ENCODE data around the gene FHL2. TPM values are rescaled to one million over a fixed set of nuclear protein-coding genes. Genes with fewer than 3 reads are reported as not detected.

FHL2 gene
- total and polyA plus RNA-seq, 9 of the 15 experiments (the other 6 are each of a cell fraction or from before 2014, with no cell fraction given) = 7.5 to 33.1 (median 23.9) TPM

- no peaks in the 10 kb centered on the region for H4K20me1 ChIP-seq (replicated peaks; ENCODE audit: control insufficient read depth, insufficient read depth, low read length)
- peaks cover 0 to 11% of the 10 kb centered on the region in 2 experiments; a peak in 2 of 5 replicates for H3K4me1 ChIP-seq (replicated peaks in 1 of 2; ENCODE audit: control insufficient read depth in 2 of 2, insufficient read depth in 2 of 2, low read length in 2 of 2)
- no peak overlapping the region for H3K4me3 ChIP-seq
- H3K36me3 ChIP-seq (ENCODE audit: control insufficient read depth, insufficient read depth, low read length) = no peaks in the 10 kb centered on the region
- ATAC-seq (peak; percentile 76), DNase-seq (ENCODE audit: extremely low read depth in 1 of 4, low spot score in 3 of 4) (peak in 2 of 4 experiments; percentile 37 to 61), FAIRE-seq (peak; percentile 6)
- no peak overlapping the region for H3K9ac ChIP-seq (ENCODE audit: insufficient read depth in 1 of 2, low read depth in 2 of 2, low read length in 2 of 2)
- peak overlapping the region; percentile 21 for H3K4me2 ChIP-seq (ENCODE audit: insufficient read depth, low read length)
- H3K27me3 ChIP-seq (ENCODE audit: control insufficient read depth in 2 of 2, insufficient read depth in 2 of 2, low read length in 2 of 2) = no peaks in the 10 kb centered on the region
- CTCF ChIA-PET (ENCODE audit: low intra/inter-chr PET ratio) = no interaction called here
- no peak for TF ChIP-seq FIP1L1 (IDR thresholded peaks at IDR 0.05; ENCODE audit: low read depth, low read length, poor library complexity, severe bottlenecking)
- TF ChIP-seq DPF2 (IDR thresholded peaks at IDR 0.05) = 0 out of 2 replicates have a peak, but pooled peaks have one; percentile 13
- no peak for TF ChIP-seq FOSL1 (tag; conservative IDR thresholded peaks at IDR 0.05)
- peak; percentile 2; the same call in 1 of the 2 replicates for TF ChIP-seq RNF2 (IDR thresholded peaks at IDR 0.05)
- H3K27ac ChIP-seq (ENCODE audit: extremely low read depth, low read depth, low read length) = peak overlapping the region; percentile 11; the same call in 2 of the 3 replicates
- no peaks in the 10 kb centered on the region for H3K79me2 ChIP-seq (ENCODE audit: control insufficient read depth, insufficient read depth, low read length)
- intact Hi-C loops (cut with micrococcal nuclease) = no loop called here
- peaks cover 4% of the 10 kb centered on the region; the same call in 1 of the 2 replicates for H3K9me3 ChIP-seq (replicated peaks; ENCODE audit: control insufficient read depth, insufficient read depth, low read depth, low read length)
- no peaks in the 10 kb centered on the region for H3K9me1 ChIP-seq (ENCODE audit: control insufficient read depth, insufficient read depth, low read length)
- WGBS (ENCODE audit: insufficient coverage, low coverage, missing lambda C conversion rate) = 21% methylated on average over 6 of the region's 6 CpGs
- H2AFZ ChIP-seq (ENCODE audit: low read depth, low read length) = no peak overlapping the region; the same call in 1 of the 2 replicates
- POLR2A ChIA-PET = no interaction called here
- in situ Hi-C loops (cut with MboI) = no loop called here
- no TSS peak for BruUV-seq (replicated peaks)
These were observed 19.7 kb upstream of the FHL2 start for GRCh38 chr2:105418522-105418921.

GRCh38 chr2:105417857-105418436 is 19.1 kb upstream of the FHL2 start:
- Histone ChIP-seq H3K4me2 (ENCODE audit: insufficient read depth, low read length) (peak overlapping the region; percentile 21), H3K79me2 (ENCODE audit: control insufficient read depth, insufficient read depth, low read length) (no peaks in the 10 kb centered on the region), H3K36me3 (ENCODE audit: control insufficient read depth, insufficient read depth, low read length) (no peaks in the 10 kb centered on the region), H3K4me1 (replicated peaks in 1 of 2; ENCODE audit: control insufficient read depth in 2 of 2, insufficient read depth in 2 of 2, low read length in 2 of 2) (peaks cover 0 to 11% of the 10 kb centered on the region in 2 experiments; a peak in 2 of 5 replicates), H3K4me3 (no peak overlapping the region), H4K20me1 (replicated peaks; ENCODE audit: control insufficient read depth, insufficient read depth, low read length) (no peaks in the 10 kb centered on the region), H2AFZ (ENCODE audit: low read depth, low read length) (no peak overlapping the region; the same call in 1 of the 2 replicates), H3K27me3 (ENCODE audit: control insufficient read depth in 2 of 2, insufficient read depth in 2 of 2, low read length in 2 of 2) (peaks cover 0 to under 1% of the 10 kb centered on the region in 2 experiments; a peak in 1 of 5 replicates), H3K9ac (ENCODE audit: insufficient read depth in 1 of 2, low read depth in 2 of 2, low read length in 2 of 2) (no peak overlapping the region), H3K9me1 (ENCODE audit: control insufficient read depth, insufficient read depth, low read length) (no peaks in the 10 kb centered on the region), H3K27ac (ENCODE audit: extremely low read depth, low read depth, low read length) (peak overlapping the region; percentile 11), H3K9me3 (replicated peaks; ENCODE audit: control insufficient read depth, insufficient read depth, low read depth, low read length) (peaks cover 4% of the 10 kb centered on the region; the same call in 1 of the 2 replicates)
- in situ Hi-C loops (cut with MboI) = no loop called here
- BruUV-seq (replicated peaks) = no TSS peak
- peak; percentile 92 for FAIRE-seq
- 0% methylated on average over 1 of the region's 1 CpG for WGBS (ENCODE audit: insufficient coverage, low coverage, missing lambda C conversion rate)
- ChIA-PET POLR2A (no interaction called here), CTCF (ENCODE audit: low intra/inter-chr PET ratio) (no interaction called here)
- intact Hi-C loops (cut with micrococcal nuclease) = no loop called here
- DNase-seq (ENCODE audit: extremely low read depth in 1 of 4, low spot score in 3 of 4) = peak; percentile 64 to 83 (median 76)
- peak; percentile 84 for ATAC-seq
- TF ChIP-seq SUPT5H (IDR thresholded peaks at IDR 0.05) (no peak), HDAC6 (IDR thresholded peaks at IDR 0.05; ENCODE audit: low read depth, low read length) (no peak), KLF1 (tag; IDR thresholded peaks at IDR 0.05) (no peak), NFE2L1 (tag; IDR thresholded peaks at IDR 0.05; ENCODE audit: borderline replicate concordance, low read depth) (no peak), ERF (CRISPR knock-in tag; IDR thresholded peaks at IDR 0.05) (no peak), ZFPM2 (CRISPR knock-in tag; IDR thresholded peaks at IDR 0.05) (no peak), TCF7L2 (IDR thresholded peaks at IDR 0.05; ENCODE audit: low read depth, low read length) (no peak), POU5F1 (IDR thresholded peaks at IDR 0.05; ENCODE audit: borderline replicate concordance, low read depth, low read length, partially characterized antibody) (no peak)
- TF ChIP-seq, protein P1, sequence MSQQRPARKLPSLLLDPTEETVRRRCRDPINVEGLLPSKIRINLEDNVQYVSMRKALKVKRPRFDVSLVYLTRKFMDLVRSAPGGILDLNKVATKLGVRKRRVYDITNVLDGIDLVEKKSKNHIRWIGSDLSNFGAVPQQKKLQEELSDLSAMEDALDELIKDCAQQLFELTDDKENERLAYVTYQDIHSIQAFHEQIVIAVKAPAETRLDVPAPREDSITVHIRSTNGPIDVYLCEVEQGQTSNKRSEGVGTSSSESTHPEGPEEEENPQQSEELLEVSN (IDR thresholded peaks at IDR 0.05; ENCODE audit: borderline replicate concordance in 1 of 2, extremely low read depth in 1 of 2, insufficient read depth in 1 of 2, insufficient read length in 1 of 2, low read depth in 1 of 2, low read length in 1 of 2, poor library complexity in 1 of 2, severe bottlenecking in 1 of 2) = no peak
